ENCODE results near the gene S100A14.

S100A14 gene

GRCh38 chr1:153598309-153599172 is 17.6 kb downstream of the S100A14 start:
- no peaks in the 10 kb centered on the region for H3K27me3 ChIP-seq (replicated peaks; ENCODE audit: insufficient read depth, low read length)
- no peak for TF ChIP-seq CTCF (IDR thresholded peaks at IDR 0.05; ENCODE audit: low read length)
- no peak for TF ChIP-seq EZH2phosphoT487 (IDR thresholded peaks at IDR 0.05; ENCODE audit: low read length)
- TF ChIP-seq EZH2 (optimal IDR thresholded peaks at IDR 0.05; ENCODE audit: low read depth, low read length): no peak
- H3K9ac ChIP-seq (ENCODE audit: low read length): peak overlapping the region; percentile 20; the same call in 1 of the 2 replicates
- peak overlapping the region; percentile 73 for H2AFZ ChIP-seq (ENCODE audit: low read length)
- H3K36me3 ChIP-seq (replicated peaks; ENCODE audit: insufficient read depth, low read length): no peaks in the 10 kb centered on the region
- H3K4me3 ChIP-seq (ENCODE audit: low read length): no peak overlapping the region
- no peaks in the 10 kb centered on the region for H4K20me1 ChIP-seq (ENCODE audit: insufficient read depth, low read length)
- no peaks in the 10 kb centered on the region for H3K9me2 ChIP-seq (replicated peaks; ENCODE audit: insufficient read depth, low read length)
- peak overlapping the region; percentile 28; the same call in 1 of the 2 replicates for H3K4me2 ChIP-seq (ENCODE audit: low read depth, low read length)
- H3K27ac ChIP-seq (ENCODE audit: low read length): peak overlapping the region; percentile 52
- no peaks in the 10 kb centered on the region for H3K9me3 ChIP-seq (replicated peaks; ENCODE audit: insufficient read depth, low read length)
- H3K79me2 ChIP-seq (ENCODE audit: low read length): no peaks in the 10 kb centered on the region
- H3K4me1 ChIP-seq (ENCODE audit: low read length): peaks cover 8% of the 10 kb centered on the region
- DNase-seq: peak; percentile 76
- H3F3A ChIP-seq (ENCODE audit: insufficient read depth, low read length): no peaks in the 10 kb centered on the region

DNA sequence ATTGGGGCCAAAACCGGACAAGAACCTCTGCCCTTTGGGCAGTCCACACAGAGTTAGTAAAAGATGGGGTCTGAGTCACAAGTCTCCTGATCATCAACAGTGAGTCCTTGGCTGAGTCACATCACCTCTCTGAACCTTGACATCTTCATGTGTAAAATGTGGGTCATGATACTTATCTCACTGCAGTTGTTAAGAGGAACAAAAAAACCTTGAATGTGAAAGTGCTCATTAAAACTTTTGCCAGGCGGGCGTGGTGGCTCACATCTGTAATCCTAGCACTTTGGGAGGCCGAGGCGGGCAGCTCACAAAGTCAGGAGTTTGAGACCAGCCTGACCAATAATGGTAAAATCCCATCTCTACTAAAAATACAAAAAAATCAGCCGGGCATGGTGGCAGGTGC is 18.9 kb downstream of the S100A14 start:
- TF ChIP-seq EZH2 (optimal IDR thresholded peaks at IDR 0.05; ENCODE audit: low read depth, low read length): no peak
- no peak for TF ChIP-seq CTCF (IDR thresholded peaks at IDR 0.05; ENCODE audit: low read length)
- no peak for TF ChIP-seq EZH2phosphoT487 (IDR thresholded peaks at IDR 0.05; ENCODE audit: low read length)
- no peak overlapping the region for H2AFZ ChIP-seq (ENCODE audit: low read length)
- no peaks in the 10 kb centered on the region for H3K27me3 ChIP-seq (replicated peaks; ENCODE audit: insufficient read depth, low read length)
- no peaks in the 10 kb centered on the region for H3K79me2 ChIP-seq (ENCODE audit: low read length)
- H3F3A ChIP-seq (ENCODE audit: insufficient read depth, low read length): no peaks in the 10 kb centered on the region
- H3K36me3 ChIP-seq (replicated peaks; ENCODE audit: insufficient read depth, low read length): no peaks in the 10 kb centered on the region
- no peaks in the 10 kb centered on the region for H3K9me2 ChIP-seq (replicated peaks; ENCODE audit: insufficient read depth, low read length)
- no peak overlapping the region for H3K4me2 ChIP-seq (ENCODE audit: low read depth, low read length)
- no peak for DNase-seq
- no peaks in the 10 kb centered on the region for H3K9me3 ChIP-seq (replicated peaks; ENCODE audit: insufficient read depth, low read length)
- H3K9ac ChIP-seq (ENCODE audit: low read length): no peak overlapping the region
- no peak overlapping the region for H3K4me3 ChIP-seq (ENCODE audit: low read length)
- H3K4me1 ChIP-seq (ENCODE audit: low read length): peaks cover 8% of the 10 kb centered on the region
- H4K20me1 ChIP-seq (ENCODE audit: insufficient read depth, low read length): no peaks in the 10 kb centered on the region
- no peak overlapping the region for H3K27ac ChIP-seq (ENCODE audit: low read length)

- Histone ChIP-seq H3K27me3 (replicated peaks; ENCODE audit: insufficient read depth, low read length) (no peaks in the 10 kb centered on the region), H3K36me3 (replicated peaks; ENCODE audit: insufficient read depth, low read length) (no peaks in the 10 kb centered on the region), H3K9me3 (replicated peaks; ENCODE audit: insufficient read depth, low read length) (no peaks in the 10 kb centered on the region), H2AFZ (ENCODE audit: low read length) (no peak overlapping the region), H3K4me2 (ENCODE audit: low read depth, low read length) (no peak overlapping the region), H4K20me1 (ENCODE audit: insufficient read depth, low read length) (no peaks in the 10 kb centered on the region), H3K9me2 (replicated peaks; ENCODE audit: insufficient read depth, low read length) (no peaks in the 10 kb centered on the region), H3K4me1 (ENCODE audit: low read length) (no peaks in the 10 kb centered on the region), H3K9ac (ENCODE audit: low read length) (no peak overlapping the region), H3K27ac (ENCODE audit: low read length) (no peak overlapping the region), H3K4me3 (ENCODE audit: low read length) (no peak overlapping the region), H3F3A (ENCODE audit: insufficient read depth, low read length) (no peaks in the 10 kb centered on the region), H3K79me2 (ENCODE audit: low read length) (no peaks in the 10 kb centered on the region)
- TF ChIP-seq EZH2phosphoT487 (IDR thresholded peaks at IDR 0.05; ENCODE audit: low read length): no peak
- no peak for TF ChIP-seq EZH2 (optimal IDR thresholded peaks at IDR 0.05; ENCODE audit: low read depth, low read length)
- TF ChIP-seq CTCF (IDR thresholded peaks at IDR 0.05; ENCODE audit: low read length): no peak
- no peak for DNase-seq
Measured at GRCh38 chr1:153592748-153593147, 23.4 kb downstream of the S100A14 start.

Data from MM.1S (cell line).